Activated naive CD8-positive, alpha-beta T cell treated with anti-CD3 and anti-CD28 coated beads, Interleukin-2, amount 10 ng/mL, durations not matched to agents 7 days and 5 days (primary cell): ENCODE measurements around the gene CCL20. TPM values are rescaled to one million over a fixed set of nuclear protein-coding genes. Genes with fewer than 3 reads are reported as not detected.
A peak's percentile ranks its signal among the peaks of the same experiment; 100 is the strongest.

Experiments used
- ATAC-seq: fragments of 150-1000 bp; cut with Tn5 transposase; one replicate; pipeline ENCODE4 v1.10.0; 2021; ENCODE audit warnings: low read depth, moderate library complexity
- POLR2A ChIA-PET: fragments of 350-600 bp; sonication (Branson Sonifier 250); formaldehyde crosslinking; loops from one replicate; lab custom pipeline; 2021; ENCODE audit warnings: antibody characterized with exemption; lab: Charles Lee
- DNase-seq: peaks from one replicate; pipeline ENCODE4 v3.0.0; 2021
- H3K27ac Mint-ChIP-seq: one replicate; pipeline ENCODE4 v1.8.0; 2022; ENCODE audit warnings: mild to moderate bottlenecking, mixed read lengths
- H3K27me3 Mint-ChIP-seq: one replicate; pipeline ENCODE4 v1.8.0; 2022; ENCODE audit warnings: mild to moderate bottlenecking, moderate library complexity, mixed read lengths
- H3K36me3 Mint-ChIP-seq: one replicate; pipeline ENCODE4 v1.8.0; 2021; ENCODE audit warnings: mild to moderate bottlenecking, mixed read lengths
- H3K4me1 Mint-ChIP-seq: one replicate; pipeline ENCODE4 v1.8.0; 2021; ENCODE audit warnings: mixed read lengths
- H3K4me3 Mint-ChIP-seq: one replicate; pipeline ENCODE4 v1.8.0; 2022; ENCODE audit warnings: mild to moderate bottlenecking, moderate library complexity, mixed read lengths
- H3K9me3 Mint-ChIP-seq: one replicate; pipeline ENCODE4 v1.8.0; 2021; ENCODE audit warnings: mixed read lengths
- total RNA-seq, 2 experiments: library from RNA; stranded (reverse); gene quantifications; one replicate each; pipeline ENCODE4 v1.2.3, GENCODE V29; 2021

CCL20 gene
- total RNA-seq, 2 experiments from 2014 or later: not detected

GRCh38 chr2:227816507-227817294 is 3.1 kb downstream of the CCL20 start:
- Mint-ChIP-seq H3K27me3 (peaks cover 8% of the 10 kb centered on the region), H3K27ac (no peak overlapping the region), H3K4me3 (no peak overlapping the region), H3K36me3 (no peaks in the 10 kb centered on the region), H3K4me1 (peaks cover 2% of the 10 kb centered on the region), H3K9me3 (no peaks in the 10 kb centered on the region)
- DNase-seq (no peak), ATAC-seq (no peak)
- POLR2A ChIA-PET: no interaction called here

GRCh38 chr2:227817336-227817735 is 3.7 kb downstream of the CCL20 start:
- DNase-seq: no peak
- Mint-ChIP-seq H3K4me1 (peaks cover 2% of the 10 kb centered on the region), H3K9me3 (no peaks in the 10 kb centered on the region), H3K4me3 (no peak overlapping the region), H3K27ac (no peak overlapping the region), H3K27me3 (peaks cover 8% of the 10 kb centered on the region), H3K36me3 (no peaks in the 10 kb centered on the region)
- ATAC-seq: no peak
- POLR2A ChIA-PET: no interaction called here

GRCh38 chr2:227817850-227818674 is 4.4 kb downstream of the CCL20 start:
- Mint-ChIP-seq H3K27me3 (peaks cover 8% of the 10 kb centered on the region), H3K4me1 (peaks cover 2% of the 10 kb centered on the region), H3K27ac (no peak overlapping the region), H3K4me3 (no peak overlapping the region), H3K9me3 (no peaks in the 10 kb centered on the region), H3K36me3 (no peaks in the 10 kb centered on the region)
- POLR2A ChIA-PET: no interaction called here
- ATAC-seq (peak; percentile 39), DNase-seq (no peak)

- no peak for ATAC-seq
- Mint-ChIP-seq H3K9me3 (no peaks in the 10 kb centered on the region), H3K36me3 (no peaks in the 10 kb centered on the region), H3K4me1 (peaks cover 2% of the 10 kb centered on the region), H3K4me3 (no peak overlapping the region), H3K27me3 (peaks cover 8% of the 10 kb centered on the region), H3K27ac (no peak overlapping the region)
- DNase-seq: no peak
- POLR2A ChIA-PET: no interaction called here
Measured at GRCh38 chr2:227818675-227819397, 5.2 kb downstream of the CCL20 start.

GRCh38 chr2:227819398-227819697 is 5.7 kb downstream of the CCL20 start:
- no peak overlapping the region for H3K27ac Mint-ChIP-seq
- H3K4me3 Mint-ChIP-seq: no peak overlapping the region
- peaks cover 10% of the 10 kb centered on the region for H3K27me3 Mint-ChIP-seq

GRCh38 chr2:227821043-227821942 is 7.7 kb downstream of the CCL20 start:
- Mint-ChIP-seq H3K27me3 (peaks cover 6% of the 10 kb centered on the region), H3K27ac (no peak overlapping the region), H3K36me3 (no peaks in the 10 kb centered on the region), H3K4me3 (no peak overlapping the region), H3K9me3 (no peaks in the 10 kb centered on the region), H3K4me1 (peaks cover 2% of the 10 kb centered on the region)
- no peak for DNase-seq
- POLR2A ChIA-PET: no interaction called here
- no peak for ATAC-seq

More at GRCh38 chr2:227819398-227819697, 5.7 kb downstream of the CCL20 start:
- no peak for ATAC-seq
- H3K9me3 Mint-ChIP-seq: no peaks in the 10 kb centered on the region
- H3K4me1 Mint-ChIP-seq: peaks cover 2% of the 10 kb centered on the region
- H3K36me3 Mint-ChIP-seq: no peaks in the 10 kb centered on the region
- POLR2A ChIA-PET: no interaction called here
- no peak for DNase-seq

GRCh38 chr2:227822416-227823003 is 8.9 kb downstream of the CCL20 start:
- Mint-ChIP-seq H3K36me3 (no peaks in the 10 kb centered on the region), H3K27ac (no peak overlapping the region), H3K4me3 (no peak overlapping the region), H3K9me3 (no peaks in the 10 kb centered on the region), H3K27me3 (peaks cover 10% of the 10 kb centered on the region), H3K4me1 (peaks cover 4% of the 10 kb centered on the region)
- no peak for DNase-seq
- ATAC-seq: no peak
- POLR2A ChIA-PET: no interaction called here

GRCh38 chr2:227823922-227824321 is 10.3 kb downstream of the CCL20 start:
- Mint-ChIP-seq H3K27me3 (peaks cover 10% of the 10 kb centered on the region), H3K4me1 (peaks cover 2% of the 10 kb centered on the region), H3K9me3 (no peaks in the 10 kb centered on the region), H3K36me3 (no peaks in the 10 kb centered on the region), H3K27ac (no peak overlapping the region), H3K4me3 (no peak overlapping the region)
- DNase-seq (no peak), ATAC-seq (no peak)
- POLR2A ChIA-PET: no interaction called here

GRCh38 chr2:227824711-227825110 is 11.1 kb downstream of the CCL20 start:
- Mint-ChIP-seq H3K27me3 (peaks cover 10% of the 10 kb centered on the region), H3K27ac (no peak overlapping the region), H3K9me3 (no peaks in the 10 kb centered on the region), H3K36me3 (no peaks in the 10 kb centered on the region), H3K4me3 (no peak overlapping the region), H3K4me1 (peaks cover 2% of the 10 kb centered on the region)
- ATAC-seq (no peak), DNase-seq (no peak)
- POLR2A ChIA-PET: no interaction called here

GRCh38 chr2:227826019-227826521 is 12.4 kb downstream of the CCL20 start:
- no peak overlapping the region for H3K4me3 Mint-ChIP-seq
- peaks cover 13% of the 10 kb centered on the region for H3K27me3 Mint-ChIP-seq
- POLR2A ChIA-PET: no interaction called here
- DNase-seq: no peak
- H3K9me3 Mint-ChIP-seq: no peaks in the 10 kb centered on the region
- no peak overlapping the region for H3K27ac Mint-ChIP-seq
- H3K4me1 Mint-ChIP-seq: peaks cover 2% of the 10 kb centered on the region
- H3K36me3 Mint-ChIP-seq: no peaks in the 10 kb centered on the region
- no peak for ATAC-seq

- Mint-ChIP-seq H3K27me3 (peaks cover 11% of the 10 kb centered on the region), H3K27ac (no peak overlapping the region), H3K36me3 (no peaks in the 10 kb centered on the region), H3K4me3 (no peak overlapping the region), H3K9me3 (no peaks in the 10 kb centered on the region), H3K4me1 (peaks cover 2% of the 10 kb centered on the region)
- DNase-seq (no peak), ATAC-seq (no peak)
- POLR2A ChIA-PET: no interaction called here
Measured at GRCh38 chr2:227826563-227826962, 12.9 kb downstream of the CCL20 start.

- Mint-ChIP-seq H3K4me3 (no peak overlapping the region), H3K36me3 (no peaks in the 10 kb centered on the region), H3K4me1 (peaks cover 2% of the 10 kb centered on the region), H3K27me3 (peaks cover 11% of the 10 kb centered on the region), H3K9me3 (no peaks in the 10 kb centered on the region), H3K27ac (no peak overlapping the region)
- POLR2A ChIA-PET: no interaction called here
- DNase-seq (no peak), ATAC-seq (no peak)
Measured at GRCh38 chr2:227827143-227827542, 13.5 kb downstream of the CCL20 start.
